Measurements from ENCODE around the gene AKAP8L.

AKAP8L gene

GRCh38 chr19:15418579-15419412 lies at the start of gene AKAP8L:
Gene AKAP8L (minus strand): TSS chr19:15418988. CDS start chr19:15418923, 65 bp downstream.
- peak; percentile 100 for DNase-seq (ENCODE audit: low read depth)
- H3K4me3 ChIP-seq (ENCODE audit: low read depth, low read length): peak within 1 kb of the TSS; percentile 68
- peak; percentile 58 for TF ChIP-seq CTCF (IDR thresholded peaks at IDR 0.05; ENCODE audit: low read depth, low read length, missing control alignments)
- in situ Hi-C loops (cut with HindIII; ENCODE audit: low sequenced_read_pairs): no loop called here

- no peak for DNase-seq (ENCODE audit: low read depth)
- TF ChIP-seq CTCF (IDR thresholded peaks at IDR 0.05; ENCODE audit: low read depth, low read length, missing control alignments): no peak
- no peak overlapping the region for H3K4me3 ChIP-seq (ENCODE audit: low read depth, low read length)
- in situ Hi-C loops (cut with HindIII; ENCODE audit: low sequenced_read_pairs): no loop called here
Observed at GRCh38 chr19:15467734-15468214, 49.0 kb upstream of the AKAP8L start.

GRCh38 chr19:15466851-15467733 lies 48.3 kb upstream of the AKAP8L start:
- in situ Hi-C loops (cut with HindIII; ENCODE audit: low sequenced_read_pairs): no loop called here
- TF ChIP-seq CTCF (IDR thresholded peaks at IDR 0.05; ENCODE audit: low read depth, low read length, missing control alignments): no peak
- no peak for DNase-seq (ENCODE audit: low read depth)
- no peak overlapping the region for H3K4me3 ChIP-seq (ENCODE audit: low read depth, low read length)

GRCh38 chr19:15464394-15465385 lies 45.9 kb upstream of the AKAP8L start, which contains the start of gene RASAL3:
Gene RASAL3 (minus strand): TSS chr19:15464544. CDS start chr19:15464358, 186 bp downstream.
- H3K4me3 ChIP-seq (ENCODE audit: low read depth, low read length): no peak within 1 kb of the TSS
- DNase-seq (ENCODE audit: low read depth): no peak
- TF ChIP-seq CTCF (IDR thresholded peaks at IDR 0.05; ENCODE audit: low read depth, low read length, missing control alignments): no peak
- in situ Hi-C loops (cut with HindIII; ENCODE audit: low sequenced_read_pairs): no loop called here

GRCh38 chr19:15463861-15464371 lies 45.1 kb upstream of the AKAP8L start:
- no peak for TF ChIP-seq CTCF (IDR thresholded peaks at IDR 0.05; ENCODE audit: low read depth, low read length, missing control alignments)
- in situ Hi-C loops (cut with HindIII; ENCODE audit: low sequenced_read_pairs): no loop called here
- DNase-seq (ENCODE audit: low read depth): no peak
- H3K4me3 ChIP-seq (ENCODE audit: low read depth, low read length): no peak overlapping the region
